Measurements from ENCODE around the gene STIMATE.
A peak's percentile ranks its signal among the peaks of the same experiment; 100 is the strongest.

STIMATE gene

GRCh38 chr3:52904552-52904951 lies 7.2 kb upstream of the STIMATE start:
- Histone ChIP-seq H3K4me1 (ENCODE audit: control insufficient read depth, low read length) (no peaks in the 10 kb centered on the region), H3K9me2 (replicated peaks; ENCODE audit: control insufficient read depth, low read length) (no peaks in the 10 kb centered on the region), H3K27me3 (ENCODE audit: control insufficient read depth, low read length) (no peaks in the 10 kb centered on the region), H3K4me2 (ENCODE audit: low read length) (no peak overlapping the region), H3K4me3 (ENCODE audit: low read length) (no peak overlapping the region), H3K27ac (ENCODE audit: low read depth, low read length) (no peak overlapping the region), H4K20me1 (ENCODE audit: control insufficient read depth, insufficient read depth, low read depth, low read length) (no peaks in the 10 kb centered on the region), H3K36me3 (ENCODE audit: control insufficient read depth, low read length) (0 out of 2 replicates have a peak, but pooled peaks cover 3% of the 10 kb centered on the region), H3K79me2 (ENCODE audit: control insufficient read depth, low read length) (no peaks in the 10 kb centered on the region), H3F3A (ENCODE audit: control insufficient read depth, insufficient read depth) (no peaks in the 10 kb centered on the region), H3K9me3 (ENCODE audit: control insufficient read depth, insufficient read depth, low read length) (no peaks in the 10 kb centered on the region)
- TF ChIP-seq EZH2phosphoT487 (IDR thresholded peaks at IDR 0.05; ENCODE audit: borderline replicate concordance, low read length) (no peak), CTCF (IDR thresholded peaks at IDR 0.05; ENCODE audit: low read depth, low read length, poor library complexity, severe bottlenecking) (no peak)

GRCh38 chr3:52904000-52904399 lies 6.7 kb upstream of the STIMATE start:
- Histone ChIP-seq H4K20me1 (ENCODE audit: control insufficient read depth, insufficient read depth, low read depth, low read length) (no peaks in the 10 kb centered on the region), H3K4me1 (ENCODE audit: control insufficient read depth, low read length) (no peaks in the 10 kb centered on the region), H3K4me3 (ENCODE audit: low read length) (no peak overlapping the region), H3K4me2 (ENCODE audit: low read length) (no peak overlapping the region), H3K27ac (ENCODE audit: low read depth, low read length) (no peak overlapping the region), H3K9me3 (ENCODE audit: control insufficient read depth, insufficient read depth, low read length) (no peaks in the 10 kb centered on the region), H3K9me2 (replicated peaks; ENCODE audit: control insufficient read depth, low read length) (no peaks in the 10 kb centered on the region), H3K36me3 (ENCODE audit: control insufficient read depth, low read length) (0 out of 2 replicates have a peak, but pooled peaks cover 3% of the 10 kb centered on the region), H3K79me2 (ENCODE audit: control insufficient read depth, low read length) (no peaks in the 10 kb centered on the region), H3K27me3 (ENCODE audit: control insufficient read depth, low read length) (no peaks in the 10 kb centered on the region), H3F3A (ENCODE audit: control insufficient read depth, insufficient read depth) (no peaks in the 10 kb centered on the region)
- no peak for TF ChIP-seq CTCF (IDR thresholded peaks at IDR 0.05; ENCODE audit: low read depth, low read length, poor library complexity, severe bottlenecking)

- Histone ChIP-seq H3K36me3 (ENCODE audit: control insufficient read depth, low read length) (peaks cover 3% of the 10 kb centered on the region), H3K4me2 (ENCODE audit: low read length) (peak overlapping the region; percentile 97), H3K4me1 (ENCODE audit: control insufficient read depth, low read length) (peaks cover 57% of the 10 kb centered on the region), H3K27ac (ENCODE audit: low read depth, low read length) (peak overlapping the region; percentile 24; the same call in 1 of the 2 replicates), H3F3A (ENCODE audit: control insufficient read depth, insufficient read depth) (peaks cover 4% of the 10 kb centered on the region; the same call in 1 of the 2 replicates), H3K4me3 (ENCODE audit: low read length) (peak overlapping the region; percentile 90), H3K27me3 (ENCODE audit: control insufficient read depth, low read length) (no peaks in the 10 kb centered on the region), H3K9me2 (replicated peaks; ENCODE audit: control insufficient read depth, low read length) (no peaks in the 10 kb centered on the region), H3K9me3 (ENCODE audit: control insufficient read depth, insufficient read depth, low read length) (no peaks in the 10 kb centered on the region), H3K79me2 (ENCODE audit: control insufficient read depth, low read length) (peaks cover 50% of the 10 kb centered on the region), H4K20me1 (ENCODE audit: control insufficient read depth, insufficient read depth, low read depth, low read length) (peaks cover 4% of the 10 kb centered on the region; the same call in 1 of the 2 replicates)
- TF ChIP-seq CTCF (IDR thresholded peaks at IDR 0.05; ENCODE audit: low read depth, low read length, poor library complexity, severe bottlenecking) (no peak), EZH2phosphoT487 (IDR thresholded peaks at IDR 0.05; ENCODE audit: borderline replicate concordance, low read length) (no peak)
Measured at GRCh38 chr3:52896613-52897012, 735 bp downstream of the STIMATE start.
